Chondrocyte (in vitro differentiated cells): ENCODE results near the gene IMPDH1. TPM values are rescaled to one million over a fixed set of nuclear protein-coding genes. Genes with fewer than 3 reads are reported as not detected.

Source experiments
- DNase-seq: peaks from one replicate; pipeline ENCODE4 v3.0.0; 2021; ENCODE audit warnings: mixed read lengths, low spot score
- H3K27ac Mint-ChIP-seq: one replicate; pipeline ENCODE4 v1.8.0; 2021; ENCODE audit warnings: mild to moderate bottlenecking, moderate library complexity, mixed read lengths; ENCODE audit not compliant: unreplicated experiment
- H3K27me3 Mint-ChIP-seq: 2 replicates; pipeline ENCODE4 v1.8.0; 2021; ENCODE audit warnings: low read depth, mixed read lengths
- H3K36me3 Mint-ChIP-seq: 2 replicates; pipeline ENCODE4 v1.8.0; 2021; ENCODE audit warnings: low read depth, mixed read lengths
- H3K4me1 Mint-ChIP-seq: 2 replicates; pipeline ENCODE4 v1.8.0; 2021; ENCODE audit warnings: low read depth, mild to moderate bottlenecking, mixed read lengths
- H3K4me3 Mint-ChIP-seq: one replicate; pipeline ENCODE4 v1.8.0; 2021; ENCODE audit warnings: mild to moderate bottlenecking, moderate library complexity, mixed read lengths; ENCODE audit not compliant: unreplicated experiment
- H3K9me3 Mint-ChIP-seq: 2 replicates; pipeline ENCODE4 v1.8.0; 2021; ENCODE audit warnings: low read depth, mixed read lengths
- total RNA-seq: library from RNA; stranded (reverse); gene quantifications from 3 replicates; pipeline ENCODE4 v1.2.1, GENCODE V29; 2021
- TF ChIP-seq, protein P1 (sequence below): fragments of 200-600 bp; sonication (generic); IDR thresholded peaks from 2 replicates; pipeline ENCODE4 v1.5.0; 2021; ENCODE audit warnings: antibody characterized with exemption, mild to moderate bottlenecking, moderate library complexity

The IMPDH1 gene
- total RNA-seq, 1 donor from 2014 or later: 96.9 TPM

DNA sequence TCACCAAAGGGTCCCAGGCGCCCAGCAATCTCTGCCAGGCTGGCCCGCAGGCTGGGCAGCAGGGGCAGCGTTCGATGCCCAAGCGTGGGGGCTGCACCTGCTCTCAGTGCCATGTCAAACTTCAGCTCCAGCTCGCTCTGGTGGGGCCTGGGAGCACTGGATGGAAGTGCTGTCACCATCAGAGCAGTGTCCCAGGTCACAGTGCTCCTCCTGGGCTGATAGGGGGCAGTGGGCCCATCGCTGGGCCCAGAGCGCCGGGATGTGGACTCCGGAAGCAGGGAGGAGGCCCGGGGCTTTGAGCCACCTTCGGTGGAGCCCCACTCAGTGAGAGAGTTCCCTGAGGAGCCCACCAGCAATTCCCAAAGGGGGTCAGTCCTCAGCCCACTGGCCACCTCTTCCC lies 50.4 kb downstream of the IMPDH1 start:
- Mint-ChIP-seq H3K4me3 (no peak overlapping the region), H3K27me3 (peaks cover 30% of the 10 kb centered on the region)

GRCh38 chr7:128358233-128358632 lies 51.5 kb downstream of the IMPDH1 start:
- DNase-seq: no peak
- H3K4me3 Mint-ChIP-seq: no peak overlapping the region
- H3K4me1 Mint-ChIP-seq: peaks cover 14% of the 10 kb centered on the region
- no peaks in the 10 kb centered on the region for H3K9me3 Mint-ChIP-seq
- H3K27me3 Mint-ChIP-seq: peaks cover 27% of the 10 kb centered on the region
- H3K27ac Mint-ChIP-seq: no peak overlapping the region
- no peaks in the 10 kb centered on the region for H3K36me3 Mint-ChIP-seq
- TF ChIP-seq, protein P1, sequence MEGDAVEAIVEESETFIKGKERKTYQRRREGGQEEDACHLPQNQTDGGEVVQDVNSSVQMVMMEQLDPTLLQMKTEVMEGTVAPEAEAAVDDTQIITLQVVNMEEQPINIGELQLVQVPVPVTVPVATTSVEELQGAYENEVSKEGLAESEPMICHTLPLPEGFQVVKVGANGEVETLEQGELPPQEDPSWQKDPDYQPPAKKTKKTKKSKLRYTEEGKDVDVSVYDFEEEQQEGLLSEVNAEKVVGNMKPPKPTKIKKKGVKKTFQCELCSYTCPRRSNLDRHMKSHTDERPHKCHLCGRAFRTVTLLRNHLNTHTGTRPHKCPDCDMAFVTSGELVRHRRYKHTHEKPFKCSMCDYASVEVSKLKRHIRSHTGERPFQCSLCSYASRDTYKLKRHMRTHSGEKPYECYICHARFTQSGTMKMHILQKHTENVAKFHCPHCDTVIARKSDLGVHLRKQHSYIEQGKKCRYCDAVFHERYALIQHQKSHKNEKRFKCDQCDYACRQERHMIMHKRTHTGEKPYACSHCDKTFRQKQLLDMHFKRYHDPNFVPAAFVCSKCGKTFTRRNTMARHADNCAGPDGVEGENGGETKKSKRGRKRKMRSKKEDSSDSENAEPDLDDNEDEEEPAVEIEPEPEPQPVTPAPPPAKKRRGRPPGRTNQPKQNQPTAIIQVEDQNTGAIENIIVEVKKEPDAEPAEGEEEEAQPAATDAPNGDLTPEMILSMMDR: no peak

More for the DNA sequence above, 50.4 kb downstream of the IMPDH1 start:
- no peak for DNase-seq
- H3K27ac Mint-ChIP-seq: no peak overlapping the region
- TF ChIP-seq, protein P1: no peak
- H3K36me3 Mint-ChIP-seq: no peaks in the 10 kb centered on the region
- peaks cover 14% of the 10 kb centered on the region for H3K4me1 Mint-ChIP-seq
- H3K9me3 Mint-ChIP-seq: no peaks in the 10 kb centered on the region

- H3K36me3 Mint-ChIP-seq: no peaks in the 10 kb centered on the region
- peaks cover 13% of the 10 kb centered on the region for H3K4me1 Mint-ChIP-seq
- H3K9me3 Mint-ChIP-seq: no peaks in the 10 kb centered on the region
- TF ChIP-seq, protein P1: no peak
- H3K4me3 Mint-ChIP-seq: no peak overlapping the region
- H3K27ac Mint-ChIP-seq: no peak overlapping the region
- H3K27me3 Mint-ChIP-seq: peaks cover 24% of the 10 kb centered on the region
- DNase-seq: no peak
Measured at GRCh38 chr7:128357217-128357613, 52.6 kb downstream of the IMPDH1 start.

GRCh38 chr7:128356546-128357216 lies 53.1 kb downstream of the IMPDH1 start:
- TF ChIP-seq, protein P1: no peak
- Mint-ChIP-seq H3K4me1 (peaks cover 8% of the 10 kb centered on the region), H3K27ac (no peak overlapping the region), H3K9me3 (no peaks in the 10 kb centered on the region), H3K36me3 (no peaks in the 10 kb centered on the region), H3K27me3 (peaks cover 19% of the 10 kb centered on the region), H3K4me3 (no peak overlapping the region)
- DNase-seq: no peak

DNA sequence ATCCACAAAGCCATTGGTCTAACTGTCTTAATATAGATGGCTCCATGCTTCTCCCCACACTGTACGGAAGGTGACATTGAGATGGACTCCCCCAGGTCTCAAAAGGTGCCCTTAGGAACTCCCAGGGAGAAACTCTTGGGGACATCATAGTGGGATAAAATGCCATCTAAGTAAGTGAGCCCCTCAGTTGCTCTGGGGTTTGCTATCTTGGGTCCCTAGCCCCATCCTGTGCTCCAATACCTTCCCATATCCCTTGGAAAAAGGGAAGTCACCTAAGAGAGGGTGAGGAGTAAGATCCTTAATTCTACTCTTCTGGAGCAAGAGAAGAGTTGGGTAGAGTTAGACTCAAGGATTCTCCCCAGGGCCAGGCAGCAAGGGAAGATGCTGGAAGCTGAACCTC lies 56.2 kb downstream of the IMPDH1 start:
- Mint-ChIP-seq H3K4me1 (no peaks in the 10 kb centered on the region), H3K9me3 (no peaks in the 10 kb centered on the region), H3K27me3 (peaks cover 32% of the 10 kb centered on the region), H3K4me3 (no peak overlapping the region), H3K27ac (no peak overlapping the region), H3K36me3 (no peaks in the 10 kb centered on the region)
- TF ChIP-seq, protein P1: no peak
- no peak for DNase-seq
